IPS-15b (cell line): ENCODE data around the gene PRKCB.

Experiments used
- H3K27me3 ChIP-seq: one replicate; pipeline ENCODE4 v1.6.1; 2013; ENCODE audit warnings: low read length; ENCODE audit not compliant: control insufficient read depth, insufficient read depth
- H3K36me3 ChIP-seq: one replicate; pipeline ENCODE4 v1.6.1; 2013; ENCODE audit warnings: low read length; ENCODE audit not compliant: control insufficient read depth, insufficient read depth
- H3K4me1 ChIP-seq: one replicate; pipeline ENCODE4 v1.6.1; 2013; ENCODE audit warnings: mild to moderate bottlenecking, low read length; ENCODE audit not compliant: control insufficient read depth, insufficient read depth
- H3K4me3 ChIP-seq: one replicate; pipeline ENCODE4 v1.5.1; 2013; ENCODE audit warnings: low read depth, low read length
- H3K9ac ChIP-seq: one replicate; pipeline ENCODE4 v1.6.1; 2013; ENCODE audit warnings: low read depth, mild to moderate bottlenecking, low read length
- H3K9me3 ChIP-seq: one replicate; pipeline ENCODE4 v1.6.1; 2013; ENCODE audit warnings: mild to moderate bottlenecking, low read length; ENCODE audit not compliant: control insufficient read depth, insufficient read depth

Gene PRKCB

DNA sequence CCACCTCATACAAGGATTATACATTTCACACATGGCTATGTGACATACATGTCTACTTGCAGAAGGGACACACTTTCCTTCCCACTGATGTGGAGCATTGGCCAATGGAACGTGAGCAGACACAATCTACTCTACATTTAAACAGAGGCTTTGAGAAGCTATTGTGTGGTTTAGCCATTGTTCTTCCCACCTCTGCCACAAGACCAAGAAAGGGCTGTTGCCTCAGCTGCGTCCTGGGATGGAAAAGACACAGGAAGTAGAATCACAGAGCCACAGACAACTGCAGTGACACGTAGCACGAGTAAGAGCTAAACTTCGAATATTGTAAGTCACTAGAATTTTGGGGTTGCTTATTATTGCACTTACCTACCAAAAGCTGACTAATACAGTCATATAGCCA lies 33.3 kb downstream of the PRKCB start:
- H3K9me3 ChIP-seq: no peaks in the 10 kb centered on the region
- H3K36me3 ChIP-seq: no peaks in the 10 kb centered on the region
- H3K27me3 ChIP-seq: peaks cover 50% of the 10 kb centered on the region
- no peak overlapping the region for H3K9ac ChIP-seq
- H3K4me1 ChIP-seq: no peaks in the 10 kb centered on the region
- H3K4me3 ChIP-seq: no peak overlapping the region

DNA sequence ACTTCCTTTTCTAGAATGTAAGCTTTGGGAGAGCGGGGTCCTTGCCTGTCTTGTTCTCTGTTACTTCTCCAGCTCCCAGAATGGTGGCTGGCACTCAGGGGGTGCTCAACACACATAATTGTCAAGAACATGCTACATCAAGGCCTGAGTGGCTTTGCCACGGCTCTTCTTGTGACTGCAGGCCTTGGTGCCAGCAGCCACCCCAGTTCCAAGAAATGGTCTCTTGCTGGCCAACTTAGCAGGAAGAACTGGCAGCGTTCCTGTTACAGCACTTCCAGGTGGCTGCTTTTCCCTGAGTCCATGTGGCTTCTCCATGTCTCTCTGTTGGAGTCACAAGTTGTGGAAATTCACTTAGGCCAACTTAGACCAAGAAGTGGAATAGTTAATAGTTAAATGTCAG lies 36.1 kb downstream of the PRKCB start:
- H3K9me3 ChIP-seq: no peaks in the 10 kb centered on the region
- H3K4me3 ChIP-seq: no peak overlapping the region
- no peaks in the 10 kb centered on the region for H3K4me1 ChIP-seq
- no peak overlapping the region for H3K9ac ChIP-seq
- no peaks in the 10 kb centered on the region for H3K36me3 ChIP-seq
- peaks cover 26% of the 10 kb centered on the region for H3K27me3 ChIP-seq

DNA sequence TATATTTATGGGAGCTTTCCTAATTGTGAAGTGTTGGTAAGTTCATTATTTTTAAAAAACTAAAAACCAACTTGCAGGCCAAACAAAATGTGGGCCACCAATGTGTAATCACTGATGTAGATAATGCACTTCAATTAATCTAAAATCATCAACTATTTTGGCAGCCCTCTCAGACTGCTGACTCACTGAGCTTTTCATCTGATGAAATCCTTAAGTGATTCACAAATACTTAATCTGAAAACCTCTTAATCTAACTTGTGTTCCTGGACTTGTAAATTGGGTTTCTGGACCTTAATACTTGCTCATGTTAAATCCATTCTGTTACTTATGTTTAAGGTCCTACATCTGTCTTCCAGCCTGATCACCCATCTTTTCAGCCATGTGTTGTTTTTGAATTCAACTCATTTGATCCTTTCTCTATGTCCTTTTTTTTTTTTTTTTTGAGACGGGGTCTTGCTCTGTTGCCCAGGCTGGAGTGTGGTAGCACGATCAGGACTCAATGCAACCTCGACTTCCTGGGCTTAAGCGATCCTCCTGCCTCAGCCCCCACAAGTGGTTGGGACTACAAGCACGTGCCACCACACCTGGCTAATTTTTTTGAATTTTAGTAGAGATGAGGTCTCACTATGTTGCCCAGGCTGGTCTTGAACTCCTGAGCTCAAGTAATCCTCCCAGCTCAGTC lies 39.0 kb downstream of the PRKCB start:
- Histone ChIP-seq H3K36me3 (no peaks in the 10 kb centered on the region), H3K4me3 (no peak overlapping the region), H3K9me3 (no peaks in the 10 kb centered on the region), H3K4me1 (no peaks in the 10 kb centered on the region), H3K27me3 (peaks cover 3% of the 10 kb centered on the region), H3K9ac (no peak overlapping the region)

DNA sequence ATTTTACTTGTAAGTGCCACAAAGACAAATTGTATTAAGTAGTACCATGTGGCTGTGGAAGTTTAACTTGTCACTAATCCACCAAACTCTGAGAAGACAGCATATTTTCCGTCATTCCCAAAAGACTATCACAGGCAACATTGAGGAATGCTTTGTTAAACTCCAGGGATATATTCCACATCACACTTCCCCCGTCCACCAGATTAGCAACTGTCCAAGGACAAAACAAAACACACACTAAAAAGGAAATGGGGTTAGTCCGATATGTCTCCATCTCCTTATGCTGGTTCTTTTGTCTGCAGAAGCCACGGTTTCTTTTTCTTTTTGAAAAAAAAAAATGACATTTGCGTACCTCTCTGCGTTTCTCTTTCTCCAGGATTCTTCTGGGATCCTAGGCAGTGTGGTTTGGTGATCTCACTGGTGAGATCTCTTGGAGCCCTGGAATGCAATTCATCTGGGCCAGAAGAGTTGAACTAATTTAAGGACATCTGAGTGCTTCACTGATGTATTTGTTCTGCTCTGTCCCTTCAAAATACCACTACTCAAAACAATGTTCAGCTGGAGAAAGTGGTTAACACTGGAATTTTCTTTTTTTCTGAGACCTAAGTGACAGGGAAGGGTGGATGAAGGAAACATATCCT lies 40.6 kb downstream of the PRKCB start:
- Histone ChIP-seq H3K4me1 (no peaks in the 10 kb centered on the region), H3K36me3 (no peaks in the 10 kb centered on the region), H3K27me3 (no peaks in the 10 kb centered on the region), H3K4me3 (no peak overlapping the region), H3K9me3 (no peaks in the 10 kb centered on the region), H3K9ac (no peak overlapping the region)

DNA sequence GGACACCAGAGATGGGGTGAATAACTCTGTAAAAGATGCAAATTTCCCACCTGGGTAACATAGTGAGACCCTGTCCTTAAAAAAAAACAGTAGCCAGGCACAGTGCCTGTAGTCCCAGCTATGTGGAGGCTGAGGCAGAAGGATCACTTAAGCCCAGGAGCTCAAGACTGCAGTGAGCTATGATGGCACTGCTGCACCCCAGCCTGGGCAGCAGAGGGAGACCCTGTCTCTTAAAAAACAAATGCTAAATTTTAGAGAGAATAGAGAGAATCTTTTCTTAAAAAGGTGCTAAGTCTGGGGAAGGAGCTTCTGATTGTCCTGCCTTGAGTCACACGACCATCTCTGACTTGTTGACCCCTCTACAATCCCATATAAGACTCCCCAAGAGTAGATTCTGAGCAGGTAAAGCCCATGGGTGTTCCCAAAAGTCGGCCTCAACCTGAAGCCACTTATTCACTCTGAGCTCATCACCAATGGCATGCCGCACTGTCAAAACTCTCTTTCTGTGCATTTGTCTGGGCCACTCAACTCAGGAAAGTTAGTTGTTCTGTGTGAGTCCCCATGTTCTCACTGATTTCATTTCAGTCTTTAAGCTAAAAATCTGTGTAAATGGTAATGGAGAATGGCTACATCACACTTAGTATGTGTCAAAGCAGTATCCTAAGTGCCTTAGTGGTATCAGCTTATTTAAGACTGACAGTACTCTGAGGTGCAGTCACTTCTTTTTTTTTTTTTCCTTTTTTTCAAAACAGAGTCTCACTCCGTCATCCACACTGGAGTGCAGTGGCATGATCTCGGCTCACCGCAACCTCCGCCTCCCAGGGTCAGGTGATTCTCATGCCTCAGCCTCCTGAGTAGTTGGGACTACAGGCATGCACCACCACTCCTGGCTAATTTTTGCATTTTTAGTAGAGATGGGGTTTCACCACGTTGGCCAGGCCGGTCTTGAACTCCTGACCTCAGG lies 41.6 kb downstream of the PRKCB start:
- Histone ChIP-seq H3K4me3 (no peak overlapping the region), H3K27me3 (no peaks in the 10 kb centered on the region), H3K9ac (no peak overlapping the region), H3K36me3 (no peaks in the 10 kb centered on the region), H3K9me3 (no peaks in the 10 kb centered on the region), H3K4me1 (no peaks in the 10 kb centered on the region)

DNA sequence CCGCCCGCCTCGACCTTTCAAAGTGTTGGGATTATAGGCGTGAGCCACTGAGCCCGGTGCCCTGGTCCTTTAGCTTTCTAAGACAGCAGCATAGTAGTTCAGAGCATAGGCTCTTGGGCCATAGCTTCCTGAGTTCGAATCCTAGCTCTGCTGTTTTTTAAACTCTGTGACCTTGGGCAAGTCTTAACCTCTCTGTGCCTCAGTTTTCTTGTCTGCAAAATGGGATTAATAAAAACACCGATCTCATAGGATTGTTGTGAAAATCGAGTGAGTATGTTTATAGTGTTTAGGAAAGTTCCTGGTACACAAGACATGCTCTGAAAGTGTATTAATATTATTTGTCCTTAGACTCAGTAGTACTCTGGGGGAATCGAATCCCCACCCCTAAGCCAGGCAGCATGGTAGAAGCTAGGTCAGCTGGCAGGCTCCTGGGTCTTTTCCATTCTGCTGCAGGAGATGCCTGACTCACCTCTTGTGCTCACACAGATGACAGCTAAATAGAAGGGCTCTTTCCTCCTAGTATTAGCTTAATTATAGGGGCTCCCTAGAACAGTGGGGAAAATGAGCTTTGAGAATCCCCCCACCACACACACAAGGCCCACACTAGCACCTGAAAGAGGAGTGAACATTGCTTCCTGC lies 44.1 kb downstream of the PRKCB start:
- H3K9ac ChIP-seq: no peak overlapping the region
- H3K9me3 ChIP-seq: no peaks in the 10 kb centered on the region
- no peaks in the 10 kb centered on the region for H3K4me1 ChIP-seq

DNA sequence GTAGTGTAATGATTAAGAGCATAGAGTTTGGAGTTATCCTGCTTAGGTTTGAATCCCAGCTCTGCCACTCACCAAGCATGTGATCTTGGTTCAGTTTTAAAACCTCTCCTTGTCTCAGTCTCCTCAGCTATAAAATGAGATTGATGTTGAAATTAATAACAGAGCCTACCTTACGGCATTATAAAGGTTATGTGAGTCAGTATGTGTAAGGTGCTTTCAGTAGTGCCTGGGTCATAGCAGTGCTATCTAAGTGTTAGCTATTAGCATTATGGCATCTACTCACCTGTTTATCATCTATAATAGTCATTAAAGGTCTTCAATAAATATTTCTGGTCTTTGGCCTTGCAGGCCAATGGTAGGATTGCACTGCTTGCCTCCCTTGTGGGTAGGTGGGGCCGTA lies 53.4 kb downstream of the PRKCB start:
- Histone ChIP-seq H3K9me3 (no peaks in the 10 kb centered on the region), H3K9ac (no peak overlapping the region), H3K36me3 (no peaks in the 10 kb centered on the region), H3K4me3 (no peak overlapping the region), H3K4me1 (no peaks in the 10 kb centered on the region), H3K27me3 (no peaks in the 10 kb centered on the region)

More for the DNA sequence above, 44.1 kb downstream of the PRKCB start:
- H3K4me3 ChIP-seq: no peak overlapping the region
- H3K27me3 ChIP-seq: no peaks in the 10 kb centered on the region
- no peaks in the 10 kb centered on the region for H3K36me3 ChIP-seq

DNA sequence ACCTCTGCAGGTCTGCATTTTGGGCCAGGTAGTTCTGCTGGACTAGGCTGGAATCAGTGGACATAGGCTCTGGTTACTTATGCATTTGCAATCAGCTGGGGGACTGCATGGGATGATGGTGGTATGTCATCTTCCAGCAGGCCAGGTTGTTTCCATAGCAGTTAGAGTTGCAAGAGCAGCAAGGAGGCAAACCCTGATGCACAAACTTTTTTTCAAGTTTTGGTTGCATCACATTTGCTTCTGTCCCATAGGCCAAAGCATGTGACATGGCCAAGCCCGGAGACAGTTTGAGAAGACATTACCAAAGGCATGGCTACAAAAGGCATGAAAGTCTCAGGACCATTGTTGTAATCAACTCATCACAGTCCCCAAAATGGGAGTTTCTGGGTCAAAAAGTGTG lies 58.2 kb downstream of the PRKCB start:
- Histone ChIP-seq H3K27me3 (no peaks in the 10 kb centered on the region), H3K9me3 (no peaks in the 10 kb centered on the region), H3K4me1 (no peaks in the 10 kb centered on the region), H3K36me3 (no peaks in the 10 kb centered on the region), H3K4me3 (no peak overlapping the region), H3K9ac (no peak overlapping the region)

DNA sequence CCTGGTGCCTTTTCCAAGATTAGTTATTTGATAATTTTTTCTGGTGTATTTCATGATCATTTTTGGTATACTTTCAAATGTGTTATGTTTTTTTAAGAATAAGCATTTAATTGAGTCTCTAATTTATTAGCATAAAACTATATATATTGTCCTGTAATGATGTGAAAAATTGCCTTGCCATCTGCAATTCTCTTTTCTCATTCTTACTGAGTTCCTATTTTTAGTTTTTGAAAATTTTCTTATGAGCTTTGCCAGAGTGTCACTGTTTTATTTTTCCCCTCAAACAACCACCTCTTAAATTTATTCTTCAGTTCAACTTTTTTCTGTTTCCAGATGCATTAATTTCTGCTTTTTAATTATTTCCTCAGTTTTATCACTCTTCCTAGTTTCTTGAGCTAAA lies 59.3 kb downstream of the PRKCB start:
- Histone ChIP-seq H3K9ac (no peak overlapping the region), H3K4me3 (no peak overlapping the region)

DNA sequence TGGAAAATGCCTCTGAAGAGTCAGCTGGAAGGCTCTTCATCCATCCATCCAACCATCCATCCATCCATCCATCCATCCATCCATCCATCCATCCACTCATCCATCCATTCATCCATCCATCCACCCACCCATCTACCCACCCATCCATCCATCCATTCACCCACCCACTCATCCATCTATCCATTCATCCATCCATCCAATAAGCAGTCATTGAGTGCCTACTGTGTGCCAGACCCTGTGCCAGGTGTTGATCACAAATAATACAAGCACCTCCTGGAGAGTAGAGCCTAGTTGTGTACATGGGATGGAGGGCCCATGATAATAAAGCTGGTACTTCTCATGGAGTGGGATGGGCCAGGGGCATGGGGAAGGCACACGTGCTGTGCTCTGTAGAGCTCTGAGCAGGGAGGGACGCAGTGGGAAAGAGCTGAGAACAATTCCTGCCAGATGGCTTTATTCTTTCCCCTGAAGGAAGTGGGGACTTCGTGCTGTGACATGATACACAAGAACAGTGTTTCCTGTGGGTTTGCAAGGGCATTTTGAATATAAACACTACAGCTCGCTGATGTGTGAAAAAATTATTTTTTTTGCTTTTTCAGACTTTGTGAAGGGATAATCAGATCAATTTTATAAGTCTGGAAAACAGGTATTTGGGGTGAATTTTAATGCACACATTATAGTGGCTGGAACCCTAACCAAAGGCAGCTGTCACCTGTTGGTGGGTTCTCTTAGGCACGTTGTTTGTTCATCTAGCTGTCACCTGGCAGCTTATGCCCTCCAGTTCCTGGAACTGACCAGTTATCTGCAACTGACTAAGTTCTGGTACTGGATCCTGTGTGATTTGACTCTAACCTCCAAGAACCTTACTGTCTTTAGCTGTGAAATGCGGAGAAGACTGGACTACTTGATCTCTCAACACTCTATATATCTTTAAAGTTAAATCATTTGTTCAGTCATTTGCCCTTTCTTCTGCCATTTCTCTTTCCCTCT lies 61.3 kb downstream of the PRKCB start:
- H3K4me3 ChIP-seq: no peak overlapping the region
- no peaks in the 10 kb centered on the region for H3K36me3 ChIP-seq
- no peaks in the 10 kb centered on the region for H3K27me3 ChIP-seq
- H3K9ac ChIP-seq: no peak overlapping the region
- H3K9me3 ChIP-seq: no peaks in the 10 kb centered on the region
- peaks cover 5% of the 10 kb centered on the region for H3K4me1 ChIP-seq

More for the DNA sequence above, 59.3 kb downstream of the PRKCB start:
- Histone ChIP-seq H3K36me3 (no peaks in the 10 kb centered on the region), H3K27me3 (no peaks in the 10 kb centered on the region), H3K9me3 (no peaks in the 10 kb centered on the region), H3K4me1 (no peaks in the 10 kb centered on the region)
